Adrenal gland (tissue), 12 donors: Measurements from ENCODE around the gene ADCY1. TPM values are rescaled to one million over a fixed set of nuclear protein-coding genes. Genes with fewer than 3 reads are reported as not detected.
A peak's percentile ranks its signal among the peaks of the same experiment; 100 is the strongest.
"Not testable (repeated sequence)": the region's sequence is repeated elsewhere in the genome, so short reads cannot be mapped to it uniquely, and the experiment has no call there.

ENCODE experiments used
- DNase-seq, 7 donors: peaks; one replicate each; pipeline ENCODE4 v3.0.0-alpha.2; 2019 to 2020
- H3K27ac ChIP-seq, 5 donors: fragments of 200-600 bp; sonication (generic) in 4 of 5; 1 replicate in 3 of 5; 2 replicates in 2 of 5; pipeline versions ENCODE4 v1.5.1 to v1.8.0; 2016 to 2020; ENCODE audit warnings: mild to moderate bottlenecking in 1 of 5
- H3K27me3 ChIP-seq: fragments of 200-600 bp; 2 replicates; pipeline ENCODE4 v1.8.0; 2021
- H3K36me3 ChIP-seq, 2 donors: fragments of 200-600 bp; replicated peaks in 1 of 2; 1 replicate in 1 of 2; 2 replicates in 1 of 2; pipeline versions ENCODE4 v1.5.1 to v1.8.0; 2018 to 2022
- H3K4me1 ChIP-seq, 2 donors: fragments of 200-600 bp; replicated peaks in 1 of 2; 1 replicate in 1 of 2; 2 replicates in 1 of 2; pipeline versions ENCODE4 v1.5.1 to v1.8.0; 2018 to 2021
- H3K4me3 ChIP-seq, 4 donors: fragments of 200-600 bp; sonication (generic) in 3 of 4; one replicate each; pipeline ENCODE4 v1.5.1; 2016 to 2018
- H3K9me3 ChIP-seq, 3 donors: fragments of 200-600 bp; sonication (generic) in 1 of 3; replicated peaks in 1 of 3; 1 replicate in 2 of 3; 2 replicates in 1 of 3; pipeline versions ENCODE4 v1.5.1 to v1.8.0; 2016 to 2021
- CTCF ChIP-seq, 6 experiments: fragments of 450-650 bp in 4 of 6; fragments of 200-600 bp in 2 of 6; sonication (generic) in 1 of 6; IDR thresholded peaks; 1 replicate in 5 of 6; 2 replicates in 1 of 6; pipeline versions ENCODE4 v1.5.1 to v1.8.0; 2016 to 2021; ENCODE audit warnings: antibody characterized with exemption in 6 of 6, mild to moderate bottlenecking in 2 of 6, moderate library complexity in 1 of 6
- POLR2A ChIP-seq, 2 donors: fragments of 450-650 bp; IDR thresholded peaks; one replicate each; pipeline ENCODE4 v1.6.1; 2017; ENCODE audit warnings: antibody characterized with exemption in 2 of 2, mild to moderate bottlenecking in 2 of 2, moderate library complexity in 1 of 2
- WGBS, 4 donors: extraction: QIAGEN DNeasy Blood & Tissue Kit in 2 of 4; methylation state at CpG; one replicate each; pipeline versions ENCODE4 v1.1.5 to v1.1.7; 2013 to 2017; 5-methylcytosine and 5-hydroxymethylcytosine counted together
- intact Hi-C, 2 donors: fragments of 100-400 bp; cut with DNase I; formaldehyde crosslinking; loops; one replicate each; pipeline versions ENCODE4 v1.14.1 to v1.15.0; 2022 to 2023
- polyA plus RNA-seq, 3 donors: library from polyadenylated mRNA; stranded (reverse); fragments of 200-250 nt in 2 of 3; fragments of 350-450 nt in 1 of 3; fragmentation: Illumina TruSeq in 1 of 3; extraction: RNeasy Lipid Tissue Mini Kit (QIAGEN cat#74804) in 1 of 3; gene quantifications; one replicate each; pipeline ENCODE4 v1.2.3, GENCODE V29; 2013 to 2014
- total RNA-seq, 9 donors: library from RNA; depleted of rRNA in 4 of 9; stranded (reverse); fragments of >200 nt in 4 of 9; fragments of 120-200 nt in 1 of 9; fragmentation: NEBNext Ultra II Directional in 1 of 9; extraction: Animal tissue kit (Norgen Biotek cat#: 25700) in 1 of 9; gene quantifications; one replicate each; pipeline versions ENCODE4 v1.1.0 to v1.2.4, GENCODE V29; 2013 to 2023
- donor health status: healthy with polysubstance abuse.
- donor health status: Bipolar disorder and iron deficiency.
- donor health status: DM: yes; HTN: yes; CAD: no.
- donor health status: DM: no; HTN: no; CAD: no.
- donor health status: DM: no; HTN: no; CAD: no.
- donor health status: DM: yes; HTN: yes; CAD: no.

The ADCY1 gene
- total and polyA plus RNA-seq, 12 donors, result 0.88 to 9.5 (median 4.2) TPM

DNA sequence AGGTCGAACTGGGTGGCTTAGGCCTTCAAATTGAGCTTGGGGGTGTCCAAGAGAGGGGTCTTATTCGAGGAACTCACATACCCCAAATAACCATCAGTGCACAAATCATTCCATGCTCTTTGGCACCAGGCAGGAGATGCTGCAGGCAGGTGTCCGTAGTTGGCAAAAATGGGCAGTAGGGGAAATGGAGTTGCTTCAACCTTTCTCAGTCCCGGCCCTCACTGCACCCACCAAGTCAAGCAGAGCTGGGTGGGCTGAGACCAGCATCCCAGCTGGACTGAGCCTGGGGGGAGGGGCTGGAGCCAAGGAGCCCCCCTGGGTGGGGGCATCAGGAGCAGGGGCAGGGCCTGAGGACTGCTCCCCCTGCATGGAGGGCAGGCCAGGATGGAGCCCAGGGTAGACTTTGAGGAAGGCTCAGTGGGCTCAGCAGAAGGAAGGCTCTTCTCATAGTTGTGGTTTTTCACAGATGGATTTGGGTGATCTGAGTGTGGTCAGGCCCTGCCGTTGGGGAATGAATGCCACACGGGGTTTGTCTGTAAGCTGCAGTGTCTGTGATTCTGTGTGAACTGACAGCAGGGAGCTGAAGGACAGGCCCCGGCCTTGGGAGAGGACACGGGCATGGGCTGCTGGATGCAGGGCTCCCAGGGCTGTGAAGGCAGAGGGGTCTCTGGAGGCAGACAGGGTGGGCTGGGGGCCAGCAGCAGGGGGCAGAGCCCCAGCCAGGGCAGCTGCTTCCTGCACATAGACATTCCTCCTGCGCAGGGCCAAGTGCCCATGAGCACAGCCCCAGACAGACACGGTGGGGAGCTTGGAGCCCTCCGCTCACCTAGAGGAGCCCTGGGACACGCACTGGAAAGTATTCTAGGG is 144.5 kb downstream of the ADCY1 start:
- no peaks in the 10 kb centered on the region for H3K27me3 ChIP-seq
- peak in 1 of 7 donors; percentile 42 for DNase-seq

GRCh38 chr7:45720989-45721388 is 146.8 kb downstream of the ADCY1 start:
- Histone ChIP-seq H3K4me1 (peaks cover 0 to 4% of the 10 kb centered on the region in 2 donors), H3K36me3 (peaks cover 0 to 20% of the 10 kb centered on the region in 2 donors), H3K27me3 (no peaks in the 10 kb centered on the region), H3K4me3 (no peak overlapping the region), H3K9me3 (no peaks in the 10 kb centered on the region), H3K27ac (no peak overlapping the region)
- TF ChIP-seq POLR2A (IDR thresholded peaks at IDR 0.05) (no peak), CTCF (IDR thresholded peaks at IDR 0.05) (no peak)
- peak in 1 of 7 donors; percentile 41 for DNase-seq
- intact Hi-C loops, result no loop called here
- WGBS, 4 donors, result 95 to 100% (median 100%) methylated on average over 3 of the region's 3 CpGs

More for the DNA sequence above, 144.5 kb downstream of the ADCY1 start:
- no peak overlapping the region for H3K27ac ChIP-seq
- TF ChIP-seq POLR2A (IDR thresholded peaks at IDR 0.05) (no peak), CTCF (IDR thresholded peaks at IDR 0.05) (no peak)
- intact Hi-C loops, result no loop called here
- peaks cover 0 to 4% of the 10 kb centered on the region in 2 donors for H3K4me1 ChIP-seq
- 35 to 96% (median 57%) methylated on average over 4 to 12 of the region's 12 CpGs for WGBS, 4 donors
- peaks cover 0 to 5% of the 10 kb centered on the region in 2 donors for H3K36me3 ChIP-seq
- H3K9me3 ChIP-seq, result no peaks in the 10 kb centered on the region
- no peak overlapping the region for H3K4me3 ChIP-seq

DNA sequence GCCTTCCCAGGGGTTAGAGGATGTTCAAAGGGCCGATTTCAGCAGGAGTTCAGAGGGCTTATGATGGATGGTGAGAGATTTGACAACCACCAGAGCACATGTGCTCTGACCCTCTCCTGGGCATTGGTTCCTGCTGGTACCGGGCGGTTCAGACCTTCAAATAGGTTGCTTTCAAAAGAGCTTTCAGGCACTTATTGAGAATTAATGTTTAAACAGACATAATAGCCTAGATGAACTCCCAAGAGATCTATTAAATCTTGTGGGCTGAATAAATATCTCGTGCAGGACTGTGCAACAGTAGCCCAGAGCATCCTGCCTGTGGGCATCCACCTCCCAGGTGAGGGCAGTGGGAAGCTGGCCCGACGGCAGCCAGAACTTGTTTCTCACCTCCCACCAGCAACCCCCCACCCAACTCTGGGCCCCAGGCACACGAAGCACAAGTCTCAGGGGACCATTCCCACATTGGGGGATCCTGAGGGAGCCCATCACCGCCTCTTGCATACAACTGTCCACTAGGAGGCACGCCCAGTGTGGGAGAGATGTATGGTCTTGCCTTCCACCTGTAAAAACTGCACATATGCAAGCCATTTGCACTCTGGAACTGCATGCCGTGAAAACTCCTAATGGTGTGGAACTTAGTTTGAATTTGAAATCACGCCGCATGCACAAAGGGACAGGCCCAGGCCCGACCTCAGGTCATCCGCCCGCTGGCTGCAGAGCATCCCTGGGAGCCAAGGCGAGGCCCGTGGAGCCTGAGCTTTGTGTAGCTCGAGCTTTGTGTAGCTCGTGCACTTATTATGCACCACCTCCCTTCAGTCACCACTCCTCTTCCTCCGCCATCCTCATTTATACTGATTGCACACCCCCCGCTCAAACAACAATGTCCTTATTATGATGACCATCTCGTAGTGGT is 147.8 kb downstream of the ADCY1 start:
- H3K27me3 ChIP-seq, result no peaks in the 10 kb centered on the region
- WGBS, 4 donors, result 83 to 93% (median 89%) methylated on average over 12 to 22 of the region's 22 CpGs
- H3K4me3 ChIP-seq, result no peak overlapping the region
- intact Hi-C loops, result no loop called here
- TF ChIP-seq POLR2A (IDR thresholded peaks at IDR 0.05), result no peak
- no peak for TF ChIP-seq CTCF (IDR thresholded peaks at IDR 0.05)
- no peaks in the 10 kb centered on the region for H3K9me3 ChIP-seq
- DNase-seq, result peak in 1 of 7 donors; percentile 45
- H3K36me3 ChIP-seq, result peaks cover 0 to 30% of the 10 kb centered on the region in 2 donors
- peaks cover 0 to 4% of the 10 kb centered on the region in 2 donors for H3K4me1 ChIP-seq
- no peak overlapping the region for H3K27ac ChIP-seq

GRCh38 chr7:45725231-45725630 is 151.1 kb downstream of the ADCY1 start:
- H3K4me3 ChIP-seq, H3K4me1 ChIP-seq, DNase-seq, H3K27ac ChIP-seq, intact Hi-C loops, H3K9me3 ChIP-seq, H3K27me3 ChIP-seq: not testable (repeated sequence)
- 93 to 100% (median 97%) methylated on average over 2 of the region's 2 CpGs for WGBS, 4 donors
- H3K36me3 ChIP-seq, result peaks cover 0 to 38% of the 10 kb centered on the region in 2 donors
